GM18868 (cell line): ENCODE data around the gene CEP95.
A peak's percentile ranks its signal among the peaks of the same experiment; 100 is the strongest.

Experiments used
- ATAC-seq: cut with Tn5 transposase; IDR thresholded peaks from one replicate; pipeline ENCODE4 v1.9.1; 2021; ENCODE audit warnings: mild to moderate bottlenecking, moderate library complexity; ENCODE audit not compliant: unreplicated experiment

The CEP95 gene

DNA sequence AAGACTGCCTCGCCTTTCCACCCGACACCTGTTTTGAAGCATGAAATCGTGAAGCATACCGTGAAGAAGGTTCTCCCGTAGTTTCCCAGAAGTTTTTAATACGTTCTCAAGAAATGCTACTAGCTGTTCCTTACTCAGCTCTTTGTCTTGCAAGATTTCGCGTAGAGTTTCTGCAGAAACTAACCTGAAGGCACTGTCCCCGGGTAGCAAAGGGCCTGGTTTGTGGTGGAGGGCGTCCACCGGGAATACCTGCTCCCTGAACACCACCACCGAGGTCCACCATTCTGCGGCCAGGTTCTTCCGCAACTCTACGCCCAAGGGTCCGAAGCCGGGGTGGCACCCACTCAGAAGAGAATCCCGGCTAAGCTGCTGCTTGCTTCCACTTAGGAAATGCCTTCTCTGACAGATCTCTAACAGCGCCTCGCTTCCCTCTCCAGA, 10.4 kb upstream of the CEP95 start:
- no peak for ATAC-seq

DNA sequence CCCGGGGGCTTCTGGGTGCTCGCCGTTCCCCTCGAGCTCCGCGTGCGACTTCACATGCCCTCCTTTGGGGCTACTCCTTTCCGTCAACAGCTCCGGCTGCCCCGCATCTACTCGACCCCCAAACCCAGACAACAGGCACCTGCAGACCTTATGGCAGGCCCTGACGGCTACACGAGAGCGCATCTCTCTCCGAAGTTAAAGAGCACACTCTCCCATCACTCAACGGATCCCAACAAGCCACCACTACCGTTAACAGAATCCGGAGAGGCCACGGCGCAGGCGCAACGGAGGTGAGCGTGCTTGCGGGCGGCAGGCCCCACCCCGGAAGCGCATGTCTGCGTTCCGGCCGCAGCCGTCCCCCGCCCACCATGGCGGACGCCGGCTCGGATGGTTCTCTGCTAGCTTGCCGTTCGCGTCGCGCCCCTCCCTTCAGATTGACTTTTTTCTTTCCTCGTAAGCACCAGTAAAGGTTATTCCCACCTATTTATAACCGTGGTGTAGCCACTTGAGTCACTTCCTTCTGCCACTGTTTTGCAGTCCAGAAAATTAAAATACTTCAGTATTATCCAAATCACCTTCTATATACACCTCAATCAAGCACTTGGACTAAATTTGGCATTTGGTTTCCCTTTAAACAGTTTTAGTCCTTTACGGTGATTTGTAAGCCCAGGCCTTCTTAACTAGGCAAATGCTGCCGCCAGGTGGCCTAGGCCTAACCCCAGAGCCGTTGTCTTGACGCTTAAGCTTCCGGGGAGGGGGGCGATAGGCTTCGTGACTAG, 9.8 kb upstream of the CEP95 start, which contains the start of gene POLG2:
Gene POLG2, minus strand, starts transcription at position 269 of the 779 bp plus-strand sequence. Its CDS starts 86 bp downstream, at position 183.
- ATAC-seq = peak; percentile 88

DNA sequence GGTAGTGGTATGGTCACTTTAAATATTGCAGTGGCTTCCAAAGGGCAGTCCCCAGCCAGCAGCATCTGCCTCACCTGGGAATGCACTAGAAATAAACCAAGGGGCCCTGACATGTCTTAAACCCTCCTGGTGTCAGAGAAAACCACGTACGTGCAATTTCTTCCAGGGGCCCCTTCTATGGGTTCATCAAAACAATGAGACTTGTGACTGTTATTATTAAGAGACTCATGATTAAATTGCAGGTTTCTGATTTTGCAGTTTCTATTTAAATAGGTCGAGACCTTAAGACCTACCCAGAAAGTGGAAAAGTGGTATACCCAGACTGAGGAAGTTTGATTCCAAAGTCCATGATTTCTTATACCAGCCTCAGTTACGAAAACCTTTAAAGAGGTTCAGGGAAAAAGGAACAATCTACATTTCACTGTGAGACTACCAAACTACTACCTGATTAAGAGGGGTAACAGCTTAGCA, 9.2 kb upstream of the CEP95 start:
- ATAC-seq = no peak

DNA sequence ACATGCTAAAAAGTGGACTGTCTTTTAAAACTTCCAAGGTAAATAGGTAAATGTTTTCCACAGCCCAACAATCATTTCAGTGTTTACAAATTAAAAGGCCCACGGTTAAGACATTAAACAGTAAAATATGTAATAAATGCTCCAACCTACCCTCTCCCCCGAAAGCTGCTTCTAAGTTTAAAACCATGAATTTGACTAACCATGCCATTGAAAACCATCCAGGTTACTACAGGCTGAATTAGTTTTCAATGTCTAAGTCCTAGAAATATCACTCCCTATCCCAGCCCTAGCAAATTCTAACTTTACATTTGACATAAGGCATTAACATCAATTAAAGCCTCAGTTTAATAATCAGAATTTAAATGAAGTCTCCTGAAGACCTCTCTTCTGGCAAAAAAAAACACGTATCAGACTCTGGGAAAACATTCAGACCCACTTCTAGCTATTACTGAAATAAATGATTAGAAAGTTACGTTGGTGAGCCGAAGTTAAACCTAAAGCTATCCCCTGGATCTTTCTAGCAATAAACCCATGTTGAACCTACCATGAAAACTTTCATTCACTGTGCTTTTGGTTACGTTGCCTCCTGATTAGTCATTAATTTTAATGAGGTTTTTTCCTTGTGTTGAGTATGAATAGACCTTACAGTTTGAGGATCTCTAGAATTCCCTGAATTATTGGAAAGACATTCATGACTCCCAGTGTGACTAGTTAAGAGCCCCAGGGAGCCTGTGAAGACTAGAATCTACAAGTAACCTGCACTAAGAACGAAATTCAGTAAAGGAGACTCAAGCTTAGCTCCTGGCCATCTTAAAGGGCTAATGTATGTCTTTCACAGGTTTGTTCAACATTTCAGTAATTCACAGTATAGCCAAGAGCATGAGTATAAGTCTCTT, 8.2 kb upstream of the CEP95 start:
- no peak for ATAC-seq

DNA sequence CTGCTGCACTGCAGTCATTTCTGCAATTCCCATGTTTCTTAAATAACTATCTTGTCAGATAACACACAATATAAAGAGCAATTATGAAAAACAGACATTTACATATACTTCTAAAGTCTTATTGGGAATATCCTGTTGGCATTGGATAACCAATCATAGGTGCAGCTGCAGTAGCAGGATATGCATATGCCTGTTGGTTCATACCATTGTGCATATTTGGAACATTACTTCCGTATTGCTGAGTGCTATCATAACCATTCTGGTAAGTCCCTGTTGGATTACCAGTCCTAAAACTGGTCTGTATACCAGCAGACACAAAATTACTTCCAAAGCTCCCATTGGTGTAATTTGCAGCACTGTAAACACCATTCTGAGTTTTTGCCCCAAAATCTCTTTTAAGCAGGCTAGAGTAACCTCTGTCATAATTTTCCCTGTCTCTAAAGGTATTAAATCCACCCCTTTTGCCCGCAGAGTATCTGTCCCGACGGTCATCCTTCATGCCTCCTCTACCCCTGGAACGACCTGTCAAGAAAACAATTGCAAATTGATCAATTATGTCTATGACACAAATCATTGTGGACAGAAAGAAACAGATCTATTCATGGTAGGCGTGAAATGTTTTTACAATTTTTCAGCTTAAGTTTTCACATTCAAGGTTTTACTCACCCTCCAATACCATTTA, 6.8 kb upstream of the CEP95 start:
- no peak for ATAC-seq

DNA sequence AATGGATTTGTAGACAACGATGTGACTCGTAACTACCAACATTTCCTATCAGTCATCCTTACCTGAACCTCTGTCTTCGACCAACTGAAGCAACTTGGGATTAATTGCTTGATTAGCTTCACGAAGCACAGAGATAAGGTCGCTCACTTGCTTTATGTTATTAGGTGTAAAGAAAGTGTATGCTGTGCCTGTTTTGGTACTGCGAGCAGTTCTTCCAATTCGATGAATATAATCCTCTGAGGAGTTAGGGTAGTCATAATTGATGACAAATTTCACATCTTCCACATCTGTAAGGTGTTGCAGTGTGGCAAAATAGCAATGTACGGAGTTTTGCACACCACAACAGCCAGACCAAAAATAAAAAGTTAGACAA, 6.3 kb upstream of the CEP95 start:
- no peak for ATAC-seq

DNA sequence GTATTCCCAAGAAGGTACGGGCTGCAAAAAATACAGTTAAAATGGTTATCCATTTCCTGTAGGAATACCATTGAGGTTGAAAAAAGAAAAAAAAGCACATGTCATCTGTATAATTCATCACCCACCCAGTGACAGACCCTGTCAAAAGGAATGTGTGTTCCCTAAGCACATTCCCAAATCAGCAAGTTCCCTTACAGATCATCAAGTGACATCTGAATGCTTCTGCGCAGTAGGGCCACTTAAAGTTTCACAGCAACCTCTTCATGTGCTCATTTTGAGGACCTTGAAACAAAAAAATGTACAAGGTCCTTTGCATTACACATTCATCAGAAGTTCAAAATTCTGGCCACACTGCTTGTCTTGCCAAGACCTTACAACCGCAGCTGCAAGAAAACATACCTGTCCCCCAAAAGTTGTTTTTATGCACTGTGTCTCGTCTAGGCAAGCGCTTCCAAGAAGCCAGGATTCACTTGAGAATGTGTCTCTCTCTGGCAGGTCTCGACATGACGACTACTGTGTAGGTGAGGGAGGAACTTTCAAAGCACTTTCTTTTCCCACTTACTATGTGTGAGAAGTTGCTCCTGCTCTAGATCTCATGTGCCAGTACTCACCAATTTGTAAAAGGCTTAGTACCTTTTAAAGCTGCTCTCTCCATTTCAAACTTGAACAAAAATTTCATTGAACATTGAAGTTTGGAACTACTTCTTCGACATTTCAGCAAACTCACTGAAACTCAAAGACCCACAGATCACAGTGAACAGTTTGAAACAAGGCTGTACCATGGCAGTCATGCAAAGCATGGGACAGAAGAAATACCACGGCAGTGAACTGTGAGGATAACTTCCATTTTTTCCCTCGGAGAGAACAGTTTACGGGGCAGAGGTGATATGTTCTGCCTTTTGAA, 5.7 kb upstream of the CEP95 start:
- ATAC-seq = no peak

DNA sequence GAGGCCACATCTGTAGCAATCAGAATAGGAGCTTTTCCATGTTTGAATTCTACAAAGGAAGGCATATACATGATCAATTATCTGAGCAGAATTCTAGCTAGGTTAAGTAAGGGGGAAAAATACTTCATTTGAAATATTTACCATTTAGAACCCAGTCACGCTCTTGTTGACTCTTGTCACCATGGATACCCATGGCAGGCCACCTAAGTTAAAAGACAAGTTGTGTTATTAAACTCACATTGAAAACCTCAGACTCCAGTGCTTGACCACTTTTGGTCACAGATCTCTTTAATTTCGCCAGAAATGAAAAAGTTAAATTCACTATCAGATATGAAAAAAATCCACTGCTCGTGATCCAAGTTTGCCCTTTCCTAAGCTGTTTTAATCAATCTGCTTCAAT, 4.8 kb upstream of the CEP95 start:
- no peak for ATAC-seq

DNA sequence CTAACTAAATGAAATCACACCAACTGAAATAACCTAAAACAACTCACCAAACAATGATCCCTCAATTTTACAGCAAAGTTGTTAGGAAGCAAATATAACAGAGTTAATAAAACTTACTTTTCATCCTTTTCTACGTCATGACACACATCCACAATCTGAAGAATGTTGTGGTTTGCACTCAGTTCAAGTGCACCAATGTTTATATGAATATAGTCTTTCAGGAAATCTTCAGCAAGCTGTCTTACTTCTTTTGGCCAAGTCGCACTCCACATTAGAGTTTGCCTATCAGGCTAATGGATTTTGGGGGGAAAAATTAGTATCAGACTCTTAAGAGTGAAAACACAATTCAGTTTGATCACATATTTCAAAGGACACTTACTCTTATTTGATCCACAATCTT, 4.0 kb upstream of the CEP95 start:
- ATAC-seq = no peak

DNA sequence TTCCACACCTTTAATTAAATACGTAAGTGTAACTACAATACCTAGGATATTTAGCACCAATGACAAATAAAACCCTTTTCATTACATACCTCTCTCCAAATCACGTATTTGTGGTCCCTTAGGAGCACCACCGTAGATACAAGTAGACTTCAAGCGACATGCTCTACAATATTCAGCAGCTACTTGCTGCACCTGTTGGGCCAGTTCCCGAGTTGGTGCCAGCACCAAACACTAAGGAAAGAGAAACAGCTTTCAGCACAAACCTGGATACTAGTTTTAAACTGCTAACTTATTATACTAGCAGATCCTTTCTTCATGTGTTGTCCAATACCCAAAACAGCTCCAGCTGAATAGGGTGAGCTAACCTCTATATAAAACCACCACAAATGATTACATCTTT, 3.4 kb upstream of the CEP95 start:
- no peak for ATAC-seq

DNA sequence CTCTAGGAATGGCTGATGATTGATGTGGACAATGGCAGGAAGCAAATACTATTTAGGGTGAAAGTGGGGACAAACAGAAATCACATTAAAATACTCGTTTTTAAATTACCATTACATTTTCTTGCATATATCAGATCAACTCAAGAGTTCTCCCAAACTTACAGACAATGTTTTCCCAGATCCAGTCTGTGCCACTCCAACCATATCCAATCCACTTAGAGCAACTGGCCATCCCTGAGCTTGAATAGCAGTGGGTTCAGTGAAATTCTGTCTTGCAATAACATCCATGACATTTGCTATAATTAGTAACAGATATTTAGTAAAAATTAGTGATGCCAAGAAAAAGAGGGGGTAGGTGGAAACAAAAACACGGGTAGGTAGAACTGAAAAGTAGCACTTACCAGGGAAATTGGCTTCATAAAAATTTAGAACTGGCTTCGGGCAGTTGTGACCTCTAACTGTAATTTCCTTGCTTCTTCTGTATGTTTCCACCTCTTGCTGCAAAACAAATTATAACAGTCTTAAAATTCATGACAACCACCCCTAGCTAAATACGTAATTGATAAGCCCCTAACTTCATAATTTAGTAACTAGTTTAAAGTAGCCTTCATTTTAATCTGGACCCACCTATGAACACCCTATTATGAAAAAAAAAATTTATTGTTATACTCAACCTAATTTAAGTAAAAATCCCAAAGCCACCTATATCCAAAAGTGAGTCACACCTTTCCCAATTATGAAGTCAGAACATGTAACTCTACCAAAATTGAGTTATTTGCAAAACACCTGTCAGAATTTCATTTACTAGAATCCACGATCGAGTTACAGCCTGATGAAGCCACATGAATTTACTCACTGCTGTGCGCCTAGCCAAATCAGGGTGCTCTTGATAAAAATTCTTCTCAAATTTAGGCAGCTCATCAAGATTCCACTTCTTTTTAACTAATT, 2.7 kb upstream of the CEP95 start:
- no peak for ATAC-seq

DNA sequence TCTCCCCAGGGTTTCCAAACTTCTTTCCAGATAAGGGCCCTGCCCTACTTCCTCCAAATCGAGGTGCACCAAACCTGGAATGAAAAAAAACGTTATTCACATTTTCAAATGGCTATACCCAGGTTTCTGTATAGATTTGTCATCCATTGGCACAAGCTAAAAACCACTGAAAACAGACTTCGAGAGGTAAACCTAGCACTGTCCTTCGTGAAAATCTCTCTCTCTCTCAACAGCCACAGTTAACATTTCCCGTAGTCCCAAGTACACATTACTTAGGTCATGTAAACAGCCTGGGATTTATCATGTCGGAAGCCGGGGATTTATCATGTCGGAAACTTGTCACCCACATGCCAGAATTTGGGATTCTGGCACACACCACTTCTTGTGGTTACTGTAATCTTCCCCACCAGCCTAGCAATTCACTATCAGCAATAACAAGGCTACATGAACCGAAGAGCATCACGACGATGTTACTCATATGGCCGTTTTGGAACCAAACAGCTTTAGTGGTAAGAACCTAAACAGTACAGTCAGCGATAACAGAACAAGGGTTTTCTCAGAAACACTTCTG, 1.9 kb upstream of the CEP95 start:
- ATAC-seq = no peak

DNA sequence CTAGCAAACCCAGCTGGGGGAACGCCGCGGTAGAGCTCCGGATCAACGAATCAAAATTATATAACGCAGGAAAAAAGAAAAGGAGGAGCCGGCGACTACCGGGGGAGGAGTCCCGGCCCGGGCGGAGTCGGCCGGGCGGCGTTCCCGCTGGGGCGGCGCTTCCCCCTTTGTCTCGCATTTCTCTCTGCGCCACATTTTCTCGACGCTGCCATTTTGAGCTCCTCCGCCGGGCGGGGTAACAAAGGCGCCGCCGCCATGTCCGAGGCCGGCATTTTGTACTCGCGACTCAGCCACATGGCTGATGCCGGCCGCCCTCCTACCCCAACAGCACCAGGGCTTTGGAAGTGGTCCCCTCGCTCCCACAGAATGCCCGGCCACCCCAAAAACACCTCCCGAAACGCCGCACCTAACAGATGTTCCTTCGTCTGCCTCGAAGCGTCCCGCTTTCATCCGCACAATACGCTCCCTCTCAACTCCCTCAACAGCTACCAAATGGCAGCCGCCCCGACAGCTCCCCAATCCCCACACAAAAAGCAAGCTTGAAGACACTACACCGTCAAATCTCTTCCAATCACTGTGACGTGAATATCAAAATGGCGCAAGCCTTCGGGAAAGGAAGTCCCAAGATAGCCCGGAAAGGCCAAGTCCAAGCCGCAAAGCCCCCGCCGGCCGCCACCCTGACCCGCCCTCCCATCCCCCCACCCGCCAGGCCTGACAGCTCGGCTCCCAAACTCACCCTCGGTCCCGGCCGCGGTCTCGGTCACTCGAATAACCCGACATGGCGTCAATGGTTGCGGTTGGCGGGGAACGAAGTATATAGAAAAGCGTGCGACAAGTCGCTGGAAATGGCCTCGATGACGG, 1.2 kb upstream of the CEP95 start:
- peak; percentile 28 for ATAC-seq

DNA sequence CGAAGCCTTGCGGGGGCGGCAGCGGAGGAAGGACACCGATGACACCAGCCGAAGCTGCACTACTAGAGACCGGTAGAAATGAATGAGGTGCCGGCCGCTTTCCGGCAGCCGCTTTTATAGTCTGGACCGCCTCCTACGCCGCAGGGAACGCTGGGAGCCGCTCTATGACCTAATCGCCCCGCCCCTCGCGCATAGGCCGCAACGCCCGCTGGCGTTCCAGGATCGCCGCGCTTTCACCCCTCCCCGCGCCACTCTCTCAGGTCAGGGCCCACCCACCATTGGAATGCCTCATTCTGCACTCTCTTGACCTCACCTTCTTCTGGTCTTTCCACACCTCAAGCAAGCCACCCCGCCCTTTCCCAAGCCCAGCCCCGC, 589 bp upstream of the CEP95 start, which contains the start of gene DDX5:
Gene DDX5, minus strand, starts transcription at position 89 of the 375 bp plus-strand sequence. CDS start 170 bp downstream, outside the sequence.
- peak; percentile 61 for ATAC-seq

DNA sequence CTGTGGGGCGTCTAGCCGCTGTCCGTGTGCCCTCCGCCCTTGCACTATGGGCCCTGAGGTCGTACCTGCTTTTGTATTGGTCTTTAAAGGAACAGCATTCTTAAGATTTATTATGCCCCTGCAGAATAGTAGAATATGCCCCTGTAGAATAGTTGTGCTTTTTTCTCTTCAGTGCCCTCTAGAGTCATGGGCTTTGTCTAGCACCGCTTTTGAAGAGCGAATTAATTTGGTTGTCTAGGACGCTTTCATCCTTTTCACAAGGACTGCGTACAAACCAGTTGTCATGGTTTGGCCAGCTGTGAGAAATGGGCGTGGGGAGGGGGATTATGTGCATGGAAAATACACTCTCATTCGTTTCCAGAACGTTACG, 621 bp downstream of the CEP95 start:
- ATAC-seq = peak; percentile 25

DNA sequence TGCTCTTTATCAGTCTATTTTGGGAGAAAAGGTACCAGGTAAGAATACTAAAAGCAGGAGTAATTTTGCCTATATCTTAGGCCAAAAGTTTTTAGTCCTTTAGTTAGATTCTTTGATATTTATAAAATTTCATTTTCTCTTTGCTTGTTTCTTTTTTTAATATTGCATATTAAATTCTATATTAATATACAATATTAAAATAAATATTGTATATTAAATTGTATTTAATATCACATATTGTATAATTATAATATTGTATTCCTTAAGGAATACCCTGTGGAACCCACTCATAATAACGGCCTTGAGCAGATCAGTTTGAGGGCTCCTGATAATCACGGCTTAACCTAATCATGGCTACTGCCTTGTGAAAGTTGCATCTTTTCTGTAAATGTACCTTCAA, 1.9 kb downstream of the CEP95 start:
- ATAC-seq = no peak

DNA sequence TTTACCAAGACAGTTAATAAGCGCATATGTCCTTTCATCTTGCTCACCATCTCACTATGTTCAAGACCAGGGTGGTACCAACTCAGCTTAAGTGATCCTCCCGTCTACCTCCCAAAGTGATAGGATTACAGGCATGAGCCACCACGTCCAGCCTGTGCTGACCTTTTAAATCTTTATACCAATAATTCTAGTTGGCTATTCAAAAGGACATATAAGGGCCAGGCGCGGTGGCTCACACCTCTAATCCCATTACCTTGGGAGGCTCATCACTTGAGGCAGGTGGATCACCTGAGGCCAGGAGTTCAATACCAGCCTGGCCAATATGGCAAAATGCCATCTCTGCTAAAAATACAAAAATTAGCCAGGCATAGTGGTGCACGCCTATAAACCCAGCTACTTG, 2.4 kb downstream of the CEP95 start:
- no peak for ATAC-seq

DNA sequence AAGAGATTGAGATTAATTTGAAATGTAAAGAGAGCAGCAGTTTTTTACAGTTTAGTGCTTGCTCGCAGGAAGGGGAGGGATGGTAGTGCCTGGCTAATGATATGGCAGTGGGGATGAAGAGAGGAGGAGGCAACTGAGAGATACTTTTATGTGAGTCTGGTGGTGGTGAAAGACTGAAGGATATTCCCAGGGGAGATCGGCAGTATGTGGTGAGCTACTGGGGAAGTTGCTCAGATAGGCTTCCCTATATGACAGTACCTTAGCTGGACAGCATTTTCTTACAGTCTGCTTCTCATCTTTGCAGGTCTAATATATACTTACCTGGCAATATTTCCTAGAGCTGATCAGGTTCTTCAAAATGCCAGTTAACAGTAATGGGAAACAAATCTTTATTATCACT, 8.6 kb downstream of the CEP95 start:
- no peak for ATAC-seq
